NCI-H146 treated with DMSO at 0.1 percent for 48 hours (cell line): ENCODE results near the gene USP6NL.
A peak's percentile ranks its signal among the peaks of the same experiment; 100 is the strongest.
"Not testable (repeated sequence)": the region's sequence is repeated elsewhere in the genome, so short reads cannot be mapped to it uniquely, and the experiment has no call there.

Source experiments
- DNase-seq: peaks from one replicate; lab custom pipeline; 2025; ENCODE audit not compliant: unreplicated experiment; lab: John Stamatoyannopoulos, UW

USP6NL gene

GRCh38 chr10:11611248-11612020 lies at the start of gene USP6NL:
USP6NL (minus strand) TSS chr10:11611650; CDS start chr10:11597634, 14,016 bp downstream.
- DNase-seq: peak; percentile 85

DNA sequence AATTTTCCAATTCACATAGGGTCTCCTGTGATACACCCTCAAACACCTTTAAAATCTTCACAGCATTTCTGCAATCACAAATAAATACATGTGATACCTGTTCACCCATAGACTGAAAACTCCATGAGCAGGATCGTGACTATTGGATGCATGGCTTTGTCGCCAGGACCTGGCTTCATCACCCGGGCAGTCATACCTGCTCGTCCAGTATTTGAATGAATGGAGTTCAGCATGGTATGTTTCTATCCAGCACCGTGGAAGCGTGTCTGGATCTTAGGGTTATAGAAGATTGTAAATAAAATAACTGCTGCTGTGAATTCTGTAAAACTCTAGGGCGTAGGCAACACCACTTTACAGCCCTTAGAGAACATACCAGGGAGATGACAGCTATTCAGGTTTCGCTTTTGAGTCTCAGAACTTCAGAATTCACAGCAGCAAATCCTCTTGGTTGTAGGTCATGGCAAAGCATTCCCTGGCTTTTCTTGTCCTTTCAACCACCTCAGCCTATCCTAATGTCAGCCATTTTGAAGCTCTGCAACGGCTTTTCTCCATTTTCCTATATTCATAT lies 47.4 kb upstream of the USP6NL start:
- no peak for DNase-seq

DNA sequence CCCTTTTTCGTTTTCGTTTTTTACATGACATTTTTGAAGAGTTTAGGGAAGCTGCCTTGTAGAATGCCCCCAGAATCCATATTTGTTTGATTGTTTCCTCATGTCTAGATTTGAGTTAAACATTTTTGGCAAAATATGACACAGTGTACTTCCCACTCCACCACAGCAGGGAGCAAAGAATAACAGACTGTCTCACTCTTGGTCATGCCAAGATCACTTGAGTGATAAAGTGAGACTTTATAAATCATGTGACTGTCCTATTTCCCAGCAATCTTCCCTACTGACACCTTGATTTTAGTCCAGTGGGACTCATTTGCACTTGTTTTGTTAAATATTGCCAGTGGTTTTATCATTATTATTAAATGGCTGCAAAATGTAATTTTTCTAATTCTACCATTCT lies 44.4 kb upstream of the USP6NL start:
- DNase-seq: no peak

- DNase-seq: no peak
Measured at GRCh38 chr10:11654659-11655058, 43.2 kb upstream of the USP6NL start.

GRCh38 chr10:11653758-11654471 lies 42.5 kb upstream of the USP6NL start:
- DNase-seq: no peak

- DNase-seq: no peak
Measured at GRCh38 chr10:11647676-11648075, 36.2 kb upstream of the USP6NL start.

- no peak for DNase-seq
Measured at GRCh38 chr10:11646450-11646849, 35.0 kb upstream of the USP6NL start.

DNA sequence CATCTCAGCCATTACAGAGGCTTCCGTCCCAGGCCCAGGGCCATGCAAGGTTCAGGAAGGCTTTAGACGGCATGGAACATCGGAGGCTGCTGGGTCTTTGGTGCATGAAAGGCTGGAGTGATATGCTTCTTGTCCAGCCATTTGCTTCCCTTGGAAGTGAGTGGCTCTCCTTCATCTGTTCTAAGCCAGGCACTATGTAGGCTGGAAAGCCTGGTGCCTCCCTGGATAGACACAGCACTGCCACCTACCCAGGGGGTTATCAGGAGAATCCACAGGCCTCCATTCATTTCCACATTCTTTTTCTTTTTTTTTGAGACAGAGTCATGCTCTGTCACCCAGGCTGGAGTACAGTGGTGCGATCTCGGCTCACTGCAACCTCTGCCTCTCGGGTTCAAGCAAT lies 31.6 kb upstream of the USP6NL start:
- no peak for DNase-seq

DNA sequence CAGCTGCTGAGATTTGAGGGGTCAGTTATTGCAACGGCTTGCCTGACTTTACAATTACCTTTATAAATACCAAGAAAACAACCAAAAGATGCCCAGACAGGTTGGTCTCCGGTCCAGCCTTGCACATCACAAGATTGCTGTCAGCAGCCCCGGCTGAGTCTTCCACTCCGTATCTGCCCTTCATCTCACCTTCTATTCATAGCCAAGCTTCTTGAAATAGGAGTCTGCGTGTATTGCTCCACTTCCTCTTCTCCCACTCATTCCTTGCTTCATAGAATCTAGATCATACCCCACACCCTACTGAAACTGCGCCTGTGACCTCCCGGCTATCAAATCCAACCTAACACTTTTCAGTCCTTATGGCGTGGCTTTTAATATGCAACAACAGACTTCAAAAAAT lies 31.1 kb upstream of the USP6NL start:
- no peak for DNase-seq

DNA sequence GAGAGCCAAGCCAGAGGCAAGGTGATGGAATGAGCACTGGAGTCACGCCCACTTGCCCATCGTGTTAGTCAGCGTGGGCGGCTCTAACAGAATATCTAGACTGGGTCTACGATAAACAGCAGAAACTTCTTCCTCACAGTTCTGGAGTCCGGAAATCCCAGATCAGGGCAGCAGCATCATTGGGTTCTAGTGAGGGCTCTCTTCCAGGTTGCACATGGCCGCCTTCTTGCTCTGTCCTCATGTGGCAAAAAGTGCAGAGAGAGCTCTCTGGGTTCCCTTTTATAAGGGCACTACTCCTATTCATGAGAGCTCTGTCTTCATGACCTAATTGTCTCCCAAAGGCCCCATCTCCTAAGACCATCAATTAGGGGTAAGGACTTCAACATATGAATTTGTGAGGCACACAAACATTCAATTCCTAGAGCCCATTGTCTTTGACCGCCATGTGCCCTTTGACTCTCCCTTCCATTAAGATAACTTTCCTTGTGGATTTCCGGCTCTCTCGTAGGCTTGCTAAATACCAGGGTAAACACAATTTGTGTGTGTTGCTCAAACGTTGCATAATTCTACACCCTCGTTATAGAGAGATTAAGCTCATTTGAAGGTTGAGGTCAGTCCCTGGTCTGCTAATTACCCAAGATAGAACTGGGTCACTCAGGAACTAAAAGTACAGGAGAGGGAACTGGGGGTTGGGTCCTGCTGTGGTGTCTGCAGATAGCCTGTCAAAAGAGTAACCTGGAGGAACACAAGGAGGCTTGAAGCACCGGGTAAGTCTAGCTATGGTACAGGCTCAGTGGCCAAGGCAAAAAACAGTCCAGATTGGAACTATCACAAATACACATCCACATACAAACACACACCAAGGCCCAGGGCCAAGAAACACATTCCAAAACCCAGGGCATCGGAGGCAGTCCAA lies 28.7 kb upstream of the USP6NL start:
- peak; percentile 32 for DNase-seq

- no peak for DNase-seq
Measured at GRCh38 chr10:11639362-11639761, 27.9 kb upstream of the USP6NL start.

DNA sequence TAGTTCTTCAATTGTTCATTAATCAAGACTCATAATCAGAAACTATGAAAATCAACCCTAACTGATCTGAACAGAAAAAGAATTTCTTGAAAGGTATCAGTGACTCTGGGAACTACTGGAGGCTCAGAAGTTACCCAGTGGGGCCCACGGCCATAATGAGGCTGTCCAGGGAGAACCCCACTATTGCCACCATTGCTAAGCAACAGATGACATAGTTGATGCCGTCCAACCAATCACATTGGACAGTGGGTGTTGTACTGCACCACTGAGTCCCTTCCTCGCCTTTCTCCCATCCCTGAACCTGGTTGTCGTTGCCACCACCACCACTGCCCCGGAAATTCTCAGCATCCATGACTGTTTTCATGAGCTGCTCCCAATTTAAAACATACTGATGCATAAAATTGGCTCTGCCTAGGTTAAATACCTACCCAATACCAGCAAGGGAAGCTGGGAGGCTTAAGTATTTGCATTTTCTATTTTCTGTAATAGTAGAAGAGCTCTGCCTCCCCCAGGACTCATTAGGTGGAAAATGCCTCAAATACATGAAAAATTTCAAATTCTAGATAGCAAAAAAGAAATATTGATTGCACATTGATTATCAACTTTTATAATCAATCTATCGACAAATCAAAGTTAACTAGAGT lies 26.7 kb upstream of the USP6NL start:
- no peak for DNase-seq

DNA sequence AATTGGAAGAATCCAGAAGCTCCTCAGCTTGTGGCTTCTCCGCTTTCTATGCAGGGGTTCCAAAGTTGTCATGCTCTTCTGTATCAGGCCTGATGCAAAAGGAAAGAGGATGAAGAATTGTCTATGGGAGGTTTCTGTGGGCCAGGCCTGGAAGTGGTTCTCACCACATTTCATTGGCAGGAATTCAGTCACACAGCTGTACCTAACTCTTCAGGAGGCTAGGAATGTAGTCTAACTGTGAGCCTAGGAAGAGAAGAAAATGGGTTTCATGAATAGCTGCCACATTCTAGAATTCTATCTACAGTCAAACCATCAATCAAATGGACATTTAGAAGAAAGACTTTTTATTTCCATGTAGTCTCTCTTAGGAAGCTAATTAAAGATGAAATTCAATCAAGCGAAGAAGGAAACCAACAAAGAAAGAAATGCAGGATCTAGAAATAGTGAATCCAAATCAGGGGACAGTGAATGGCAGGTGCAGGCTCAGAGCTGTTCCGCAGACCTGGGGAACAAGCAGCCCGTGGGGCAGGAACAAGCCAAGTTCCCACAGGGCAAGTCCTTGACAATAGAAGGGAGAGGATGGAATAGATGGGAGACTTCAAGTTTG lies 25.4 kb upstream of the USP6NL start:
- no peak for DNase-seq

DNA sequence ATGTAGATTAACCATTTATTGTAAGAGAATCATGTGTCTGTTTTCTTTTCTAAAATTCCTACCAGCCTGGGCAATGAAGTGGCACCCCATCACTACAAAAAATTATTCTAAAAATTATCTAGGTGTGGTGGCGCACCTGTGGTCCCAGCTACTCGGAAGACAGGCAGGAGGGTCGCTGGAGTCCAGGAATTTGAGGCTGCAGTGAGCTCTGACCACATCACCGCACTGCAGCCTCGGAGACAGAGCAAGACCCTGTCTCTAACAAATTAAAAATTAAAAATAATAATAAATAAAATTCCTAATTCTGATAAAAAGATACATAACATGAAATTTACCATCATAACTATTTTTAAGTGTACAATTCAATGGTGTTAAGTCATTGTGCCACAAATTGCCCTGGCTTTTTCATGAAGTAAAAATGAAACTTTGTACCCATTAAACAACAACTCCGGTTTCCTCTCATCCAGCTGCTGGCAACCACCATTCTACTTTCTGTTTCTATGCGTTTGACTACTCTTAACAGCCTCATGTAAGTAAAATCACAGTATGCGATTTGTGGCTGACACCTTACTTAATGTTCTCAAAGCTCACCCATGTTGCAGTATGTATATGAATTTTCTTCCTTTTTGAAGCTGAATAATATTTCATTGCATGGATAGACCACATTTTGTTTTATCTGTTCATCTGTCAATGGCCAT lies 20.6 kb upstream of the USP6NL start:
- no peak for DNase-seq

DNA sequence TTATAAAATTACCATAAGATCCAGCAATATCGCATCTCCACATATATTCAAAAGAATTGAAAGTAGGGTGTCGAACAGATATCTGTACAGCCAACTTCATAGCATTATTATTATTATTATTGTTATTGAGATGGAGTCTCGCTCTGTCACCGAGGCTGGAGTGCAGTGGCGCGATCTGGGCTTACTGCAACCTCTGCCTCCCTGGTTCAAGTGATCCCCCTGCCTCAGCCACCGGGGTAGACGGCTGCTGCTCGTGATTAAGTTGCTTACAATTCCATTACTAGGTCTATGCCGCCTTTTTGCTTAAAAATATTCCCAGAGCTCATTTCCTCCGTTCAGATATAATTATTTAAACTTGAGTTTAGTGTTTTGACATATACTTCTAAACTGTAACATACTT lies 19.8 kb upstream of the USP6NL start:
- no peak for DNase-seq

DNA sequence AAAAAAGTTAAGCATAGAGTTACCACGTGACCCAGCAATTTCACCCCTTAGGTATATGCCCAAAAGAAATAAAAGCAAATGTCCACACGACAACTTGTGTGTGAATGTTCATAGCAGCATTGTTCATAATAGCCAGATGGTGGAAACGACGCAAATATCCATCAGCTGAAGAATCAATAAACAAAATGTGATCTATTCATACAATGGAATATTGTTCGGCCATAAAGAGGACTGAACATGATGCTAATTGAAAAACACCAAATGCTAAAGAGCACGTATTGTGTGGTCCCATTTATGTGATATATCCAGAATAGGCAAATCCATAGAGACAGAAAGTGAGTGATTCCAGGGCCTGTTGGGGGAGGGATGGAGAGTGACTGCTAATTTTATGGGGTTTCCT lies 18.3 kb upstream of the USP6NL start:
- no peak for DNase-seq

GRCh38 chr10:11627941-11628340 lies 16.5 kb upstream of the USP6NL start:
- DNase-seq: not testable (repeated sequence)

DNA sequence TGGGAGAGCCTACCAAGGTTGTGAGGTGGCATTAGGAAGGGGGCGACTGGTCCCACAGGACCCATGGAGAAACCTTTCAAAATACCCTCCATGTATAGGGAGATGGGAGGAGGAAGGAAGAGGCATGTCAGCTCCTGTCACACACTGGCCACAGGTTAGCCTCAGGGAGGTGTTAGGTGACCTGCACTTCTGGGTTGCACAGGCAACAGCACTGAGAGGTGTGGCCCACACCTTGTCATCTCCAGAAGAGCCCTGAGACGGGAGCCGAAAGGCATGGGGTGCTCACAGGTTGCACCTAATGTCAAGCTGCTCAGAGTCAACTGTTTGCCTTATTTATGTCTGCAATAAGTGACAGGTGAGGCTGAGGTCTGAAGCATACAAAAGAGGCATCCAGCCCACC lies 14.6 kb upstream of the USP6NL start:
- no peak for DNase-seq

DNA sequence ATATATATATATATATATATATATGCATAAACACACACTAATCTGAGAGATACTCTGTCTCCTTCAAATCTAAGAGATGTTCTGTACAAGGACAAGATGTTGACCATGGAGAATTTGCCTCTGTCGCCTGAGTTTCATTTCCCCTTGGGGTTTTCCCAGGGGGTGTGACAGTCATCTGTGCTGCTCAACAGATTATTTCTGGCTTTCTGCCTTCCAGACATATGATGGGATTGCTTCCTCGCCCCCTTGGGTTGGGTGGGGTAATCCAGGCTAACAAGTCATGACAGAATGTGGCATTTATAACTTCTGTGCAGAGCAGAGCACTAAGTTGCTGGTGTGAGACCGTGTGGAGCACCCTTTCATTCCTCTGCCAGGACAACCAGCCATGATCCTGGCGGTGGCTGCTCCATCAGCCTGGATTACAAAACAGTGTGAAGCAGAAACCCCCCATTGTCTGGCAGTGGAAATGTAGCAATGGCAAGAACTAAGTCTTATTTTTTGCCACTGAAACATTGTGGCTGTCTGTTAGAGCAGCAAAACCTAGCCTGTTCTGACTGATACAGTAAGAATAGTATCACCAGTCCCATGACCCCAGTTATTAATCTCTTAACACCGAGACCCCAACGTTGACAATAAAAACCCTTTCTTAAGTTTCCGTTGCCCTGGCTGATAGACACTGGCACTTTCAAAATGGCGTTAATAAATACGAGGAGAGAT lies 13.7 kb upstream of the USP6NL start:
- no peak for DNase-seq
